ENCODE data around the gene CLDN19.

DNA sequence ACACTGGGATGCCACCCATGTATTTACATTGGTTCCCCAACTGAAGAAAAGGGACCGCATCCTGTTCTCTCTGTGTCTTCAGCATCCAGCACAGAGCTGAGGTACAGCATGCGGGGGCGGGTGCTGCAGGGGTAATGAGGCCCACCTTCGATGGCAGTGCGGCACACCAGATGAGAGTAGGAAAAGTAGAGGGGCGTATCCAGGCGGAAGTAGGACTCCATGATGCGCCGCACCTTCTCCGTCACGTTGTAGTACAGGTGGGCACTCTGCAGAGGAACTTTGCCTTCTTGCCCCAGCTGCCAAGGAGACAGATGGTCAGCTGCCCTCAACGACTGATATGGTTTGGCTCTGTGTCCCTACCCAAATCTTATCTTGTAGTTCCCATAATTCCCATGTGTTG lies 10.0 kb upstream of the CLDN19 start:
- no peak for TF ChIP-seq EZH2 (IDR thresholded peaks at IDR 0.05; ENCODE audit: borderline replicate concordance, low read length)
- TF ChIP-seq, protein P1, sequence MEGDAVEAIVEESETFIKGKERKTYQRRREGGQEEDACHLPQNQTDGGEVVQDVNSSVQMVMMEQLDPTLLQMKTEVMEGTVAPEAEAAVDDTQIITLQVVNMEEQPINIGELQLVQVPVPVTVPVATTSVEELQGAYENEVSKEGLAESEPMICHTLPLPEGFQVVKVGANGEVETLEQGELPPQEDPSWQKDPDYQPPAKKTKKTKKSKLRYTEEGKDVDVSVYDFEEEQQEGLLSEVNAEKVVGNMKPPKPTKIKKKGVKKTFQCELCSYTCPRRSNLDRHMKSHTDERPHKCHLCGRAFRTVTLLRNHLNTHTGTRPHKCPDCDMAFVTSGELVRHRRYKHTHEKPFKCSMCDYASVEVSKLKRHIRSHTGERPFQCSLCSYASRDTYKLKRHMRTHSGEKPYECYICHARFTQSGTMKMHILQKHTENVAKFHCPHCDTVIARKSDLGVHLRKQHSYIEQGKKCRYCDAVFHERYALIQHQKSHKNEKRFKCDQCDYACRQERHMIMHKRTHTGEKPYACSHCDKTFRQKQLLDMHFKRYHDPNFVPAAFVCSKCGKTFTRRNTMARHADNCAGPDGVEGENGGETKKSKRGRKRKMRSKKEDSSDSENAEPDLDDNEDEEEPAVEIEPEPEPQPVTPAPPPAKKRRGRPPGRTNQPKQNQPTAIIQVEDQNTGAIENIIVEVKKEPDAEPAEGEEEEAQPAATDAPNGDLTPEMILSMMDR (conservative IDR thresholded peaks at IDR 0.05 in 1 of 2, IDR thresholded peaks at IDR 0.05 in 1 of 2; ENCODE audit: extremely low read depth in 1 of 2, insufficient read depth in 1 of 2, low read depth in 1 of 2, low read length in 2 of 2) = no peak

Data from mammary epithelial cell (primary cell).